Ureter (tissue), 1 donor: ENCODE data around the gene EPB41L4A. TPM values are rescaled to one million over a fixed set of nuclear protein-coding genes. Genes with fewer than 3 reads are reported as not detected.
"Not testable (repeated sequence)": the region's sequence is repeated elsewhere in the genome, so short reads cannot be mapped to it uniquely, and the experiment has no call there.

Experiments used
- DNase-seq: peaks from one replicate; pipeline ENCODE4 v3.0.0-alpha.2; 2020; ENCODE audit warnings: low spot score
- total RNA-seq: library from RNA; stranded (reverse); gene quantifications from one replicate; pipeline ENCODE4 v1.2.4, GENCODE V29; 2023
- donor health status: DM: yes; HTN: yes; CAD: no.

The EPB41L4A gene
- total RNA-seq, 1 donor from 2014 or later, result 36.5 TPM

DNA sequence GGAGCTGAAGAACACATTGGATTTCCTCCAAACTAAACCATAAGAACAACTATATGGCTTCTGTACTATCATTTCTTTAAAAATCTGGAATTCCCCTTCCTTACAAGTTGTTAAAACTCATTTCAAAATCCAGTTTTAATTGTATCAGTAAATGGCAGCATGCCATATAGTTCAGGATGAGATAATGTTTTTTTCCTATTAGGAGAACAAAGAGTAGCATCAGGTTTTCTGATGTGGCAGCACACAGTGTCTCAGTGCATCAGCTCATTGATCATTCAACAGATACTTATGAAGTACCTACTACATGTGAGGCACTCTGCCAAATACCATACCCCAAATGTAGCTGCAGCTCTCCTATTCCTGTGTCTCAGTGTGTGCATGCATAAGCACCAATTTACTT lies 161.1 kb downstream of the EPB41L4A start:
- DNase-seq, result no peak

DNA sequence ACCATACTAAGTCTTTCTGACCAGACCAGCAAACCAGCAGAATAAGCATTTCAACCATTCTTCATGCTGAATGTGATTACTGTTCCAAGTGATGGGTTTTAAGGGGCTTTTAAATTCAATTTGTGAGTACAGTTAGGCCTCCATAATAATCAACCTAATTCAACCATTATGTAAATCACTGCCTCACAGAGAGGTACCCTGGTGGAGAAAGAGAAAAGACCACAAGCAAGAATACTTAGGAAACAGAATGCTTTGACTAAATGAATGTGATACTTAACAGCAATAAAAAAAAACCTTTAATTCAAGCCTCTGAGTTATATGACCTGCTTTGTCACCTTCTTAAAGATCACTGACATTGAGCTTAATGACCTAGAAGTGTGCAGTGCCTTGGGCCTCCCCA lies 162.1 kb downstream of the EPB41L4A start:
- DNase-seq, result no peak

DNA sequence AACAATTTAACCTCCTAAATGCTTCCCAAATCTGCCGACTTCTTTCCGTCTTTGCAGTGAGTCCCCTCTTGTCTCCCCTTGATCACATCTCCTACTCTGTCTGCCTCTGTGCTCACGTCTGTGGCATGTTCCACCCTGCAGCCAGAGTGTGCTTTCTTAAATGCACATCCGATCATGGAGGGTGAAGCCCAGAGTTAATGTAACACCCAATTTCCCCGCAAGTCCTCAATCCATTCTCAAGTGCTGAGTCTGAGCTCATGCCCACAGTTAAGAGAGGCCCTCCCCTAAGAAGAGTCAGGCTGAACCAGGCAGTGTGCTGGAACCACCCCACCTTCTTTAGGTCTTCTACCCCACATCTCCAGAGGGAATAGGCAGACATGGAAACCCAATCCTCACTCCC lies 164.8 kb downstream of the EPB41L4A start:
- DNase-seq, result no peak

GRCh38 chr5:112253478-112254250 lies 165.4 kb downstream of the EPB41L4A start:
- no peak for DNase-seq

- no peak for DNase-seq
These were observed 168.5 kb downstream of the EPB41L4A start for GRCh38 chr5:112250551-112250950.

DNA sequence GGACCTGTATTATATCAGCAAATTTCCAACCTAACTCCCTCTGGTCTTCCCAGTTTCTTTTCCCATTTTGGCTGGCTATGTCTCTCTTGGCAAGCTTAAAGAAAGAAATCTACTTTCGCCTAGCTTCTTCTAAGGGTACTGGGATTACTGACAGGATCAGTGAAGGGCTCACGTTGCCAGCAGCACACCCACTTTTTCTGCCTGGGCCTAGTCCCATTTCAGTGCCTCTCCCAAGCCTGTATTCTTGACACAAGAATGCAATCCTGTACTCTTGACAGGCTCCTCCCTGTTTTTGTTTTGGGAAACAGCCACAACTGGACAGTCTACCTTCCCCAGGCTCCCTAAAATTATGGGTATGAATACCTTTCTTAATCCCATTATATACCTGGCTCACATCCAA lies 170.5 kb downstream of the EPB41L4A start:
- DNase-seq, result no peak

DNA sequence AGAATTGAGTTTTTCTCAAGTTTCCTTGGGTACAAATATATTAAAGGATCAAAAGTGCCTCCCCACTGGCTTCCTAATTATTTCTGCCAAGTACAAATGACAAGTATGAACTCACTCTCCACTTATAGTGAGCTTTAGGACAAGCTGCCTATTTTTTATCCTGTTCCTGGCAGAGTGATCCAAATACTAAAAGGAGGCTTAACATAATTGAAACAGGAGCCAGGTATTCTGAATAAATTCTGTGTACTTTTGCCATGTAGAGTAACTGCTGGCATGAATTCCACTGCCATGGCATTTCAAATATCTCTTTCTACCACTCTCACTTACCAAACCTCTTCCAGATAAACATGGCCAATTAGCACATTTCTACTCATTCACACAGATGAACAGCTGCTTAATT lies 171.1 kb downstream of the EPB41L4A start:
- DNase-seq, result no peak

- DNase-seq, result no peak
These were observed 173.4 kb downstream of the EPB41L4A start for GRCh38 chr5:112245656-112246055.

DNA sequence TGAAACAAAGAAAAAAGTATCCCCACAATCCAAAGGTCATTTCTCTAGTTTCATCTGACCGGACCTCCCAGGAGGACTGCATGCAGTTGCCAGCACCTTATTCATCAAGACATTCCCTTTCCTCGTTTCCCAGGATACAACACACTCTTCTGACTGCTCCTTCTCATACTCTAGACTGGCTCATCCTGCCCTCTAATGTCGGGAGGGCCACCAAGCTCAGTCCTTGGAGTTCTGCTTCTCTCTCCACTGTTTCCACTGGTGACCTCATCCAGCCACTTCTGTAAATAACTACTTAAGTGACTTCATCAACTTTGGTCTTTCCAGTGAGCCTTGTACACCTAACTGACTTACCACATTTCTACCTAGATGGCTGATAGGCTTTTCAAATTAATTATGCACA lies 179.1 kb downstream of the EPB41L4A start:
- no peak for DNase-seq

- DNase-seq, result no peak
These were observed 180.6 kb downstream of the EPB41L4A start for GRCh38 chr5:112238473-112238872.

- no peak for DNase-seq
These were observed 181.6 kb downstream of the EPB41L4A start for GRCh38 chr5:112237456-112237855.

GRCh38 chr5:112234000-112234399 lies 185.1 kb downstream of the EPB41L4A start:
- DNase-seq, result no peak

- no peak for DNase-seq
These were observed 186.4 kb downstream of the EPB41L4A start for GRCh38 chr5:112232667-112233066.

DNA sequence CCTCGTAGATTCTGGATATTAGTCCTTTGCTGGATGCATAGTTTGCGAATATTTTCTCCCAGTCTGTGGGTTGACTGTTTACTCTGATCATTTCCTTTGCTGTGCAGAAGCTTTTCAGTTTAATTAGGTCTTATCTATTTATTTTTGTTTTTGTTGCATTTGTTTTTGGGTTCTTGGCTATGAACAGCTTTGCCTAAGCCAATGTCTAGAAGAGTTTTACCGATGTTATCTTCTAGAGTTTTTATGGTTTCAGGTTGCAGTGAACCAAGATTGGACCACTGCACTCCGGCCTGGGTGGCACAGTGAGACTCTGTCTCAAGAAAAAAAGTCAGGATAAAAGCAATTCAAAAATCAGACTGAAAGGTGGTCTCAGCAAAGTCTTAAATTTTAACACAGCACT lies 188.5 kb downstream of the EPB41L4A start:
- DNase-seq, result no peak

GRCh38 chr5:112228667-112229066 lies 190.4 kb downstream of the EPB41L4A start:
- DNase-seq, result peak; percentile 90

- no peak for DNase-seq
These were observed 191.0 kb downstream of the EPB41L4A start for GRCh38 chr5:112227911-112228631.

DNA sequence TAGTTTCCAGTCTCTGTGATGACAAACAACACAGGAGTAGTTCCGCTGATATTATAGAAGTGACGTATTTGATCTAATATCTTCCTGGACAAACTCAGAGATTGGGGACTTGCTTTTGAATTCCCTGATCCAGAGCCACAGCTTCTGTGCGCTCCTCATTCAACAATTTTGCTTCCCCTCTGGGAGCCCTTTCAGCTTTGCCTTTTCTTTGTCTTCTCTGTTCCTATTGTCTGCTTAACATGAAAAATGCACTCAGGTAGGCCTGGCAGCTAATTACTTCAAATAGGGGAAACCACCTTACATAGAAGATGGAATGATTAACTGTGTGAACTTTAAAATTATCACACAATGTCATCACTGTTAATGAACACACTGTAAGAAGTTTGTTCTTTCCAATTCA lies 192.9 kb downstream of the EPB41L4A start:
- no peak for DNase-seq

- DNase-seq, result not testable (repeated sequence)
These were observed 196.1 kb downstream of the EPB41L4A start for GRCh38 chr5:112222997-112223396.

- no peak for DNase-seq
These were observed 197.9 kb downstream of the EPB41L4A start for GRCh38 chr5:112221128-112221527.

- no peak for DNase-seq
These were observed 200.1 kb downstream of the EPB41L4A start for GRCh38 chr5:112219000-112219399.

- DNase-seq, result no peak
These were observed 201.1 kb downstream of the EPB41L4A start for GRCh38 chr5:112217843-112218579.

- no peak for DNase-seq
These were observed 202.9 kb downstream of the EPB41L4A start for GRCh38 chr5:112216140-112216539.
